GM19463 (cell line): Measurements from ENCODE around the gene CASP2.

Source experiments
- ATAC-seq: cut with Tn5 transposase; IDR thresholded peaks from one replicate; pipeline ENCODE4 v1.9.1; 2021; ENCODE audit warnings: mild to moderate bottlenecking, moderate library complexity; ENCODE audit not compliant: unreplicated experiment

CASP2 gene

DNA sequence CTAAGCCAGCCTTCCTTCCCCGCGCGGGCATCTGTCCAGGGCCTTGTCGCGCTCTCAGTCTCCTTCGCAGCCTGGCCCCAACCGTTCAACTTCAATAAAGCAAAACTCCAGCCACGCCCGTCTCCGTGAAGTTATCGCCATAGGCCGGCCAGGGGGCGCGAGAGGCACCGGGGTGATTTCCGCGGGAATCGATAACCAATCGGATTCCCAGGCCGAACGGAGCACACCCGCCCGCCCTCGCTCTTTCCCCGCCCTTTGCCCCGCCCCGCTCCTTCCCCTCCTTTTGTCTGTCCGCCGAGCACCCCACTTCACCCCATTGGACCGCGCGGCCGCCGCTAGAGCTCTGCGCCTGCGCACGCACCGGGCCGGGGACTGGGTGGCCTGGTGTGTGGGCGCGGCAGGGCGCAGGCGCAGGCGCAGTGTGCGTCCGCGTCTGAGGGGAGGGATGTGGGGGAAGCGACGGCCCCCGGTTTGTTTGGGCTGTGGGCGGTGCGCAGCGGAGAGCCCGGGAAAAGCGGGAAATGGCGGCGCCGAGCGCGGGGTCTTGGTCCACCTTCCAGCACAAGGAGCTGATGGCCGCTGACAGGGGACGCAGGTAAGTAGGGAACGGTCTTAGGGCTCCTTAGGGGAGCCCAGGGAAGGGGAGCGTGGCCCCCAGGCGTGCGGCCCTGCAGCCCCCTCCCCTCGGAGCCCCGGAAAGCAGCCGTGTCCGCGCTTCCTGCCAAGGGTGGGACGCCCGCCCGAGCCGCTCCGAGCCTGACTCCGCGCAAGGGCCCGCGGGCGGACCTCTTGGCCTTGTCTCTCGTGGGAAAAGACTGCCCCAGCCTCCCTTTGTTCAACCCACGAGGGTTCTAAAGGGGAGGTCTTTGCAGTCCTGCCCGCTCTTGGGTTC lies at the start of gene CASP2:
Gene CASP2 (plus strand): TSS at position 417 of the 892 bp plus-strand sequence. CDS start 105 bp downstream, at position 522.
- ATAC-seq: peak; percentile 88

- ATAC-seq: no peak
These were observed 48.3 kb upstream of the CASP2 start for GRCh38 chr7:143239813-143240212.

GRCh38 chr7:143240291-143241168 lies 47.6 kb upstream of the CASP2 start:
- peak; percentile 97 for ATAC-seq

DNA sequence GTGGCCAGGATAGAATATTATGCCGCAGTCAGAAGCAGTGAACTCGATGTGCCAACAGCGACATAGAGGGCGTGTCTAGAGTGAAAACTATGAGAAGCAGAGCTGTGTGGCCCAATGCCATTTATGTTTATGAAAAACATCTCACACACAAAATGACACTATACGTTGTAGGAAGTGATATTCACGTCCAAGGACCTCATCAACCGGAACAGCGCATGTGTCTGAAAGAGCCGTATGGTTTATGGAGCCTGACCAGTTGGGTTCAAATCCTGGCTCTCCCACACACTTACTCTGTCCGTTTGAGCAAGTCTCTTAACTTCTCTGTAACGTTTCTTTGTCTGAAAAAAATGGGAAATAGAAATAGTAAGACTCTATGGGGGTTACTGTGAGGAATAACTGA lies 45.8 kb upstream of the CASP2 start:
- no peak for ATAC-seq

- no peak for ATAC-seq
These were observed 45.0 kb upstream of the CASP2 start for GRCh38 chr7:143243111-143243510.

DNA sequence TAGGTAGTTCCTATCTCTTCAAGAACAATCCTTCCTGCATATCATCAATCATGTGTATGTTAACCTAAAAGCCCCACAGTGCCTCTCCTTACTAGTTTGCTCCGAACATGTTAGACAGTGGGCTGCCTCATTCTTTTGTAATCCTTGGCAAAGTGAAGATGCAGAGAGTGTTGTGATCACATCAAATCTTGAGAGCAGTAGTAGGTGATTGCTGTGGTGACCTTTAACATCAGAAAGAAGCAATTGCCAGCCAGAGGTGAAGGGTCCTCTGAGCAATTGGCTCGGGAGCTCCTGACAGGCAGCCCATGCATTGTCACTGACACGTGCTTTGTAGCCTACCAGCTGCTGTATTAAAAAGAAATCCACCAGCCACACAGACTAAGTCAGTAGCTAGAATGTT lies 44.5 kb upstream of the CASP2 start:
- ATAC-seq: no peak

GRCh38 chr7:143244321-143244720 lies 43.8 kb upstream of the CASP2 start:
- ATAC-seq: no peak

- no peak for ATAC-seq
These were observed 43.0 kb upstream of the CASP2 start for GRCh38 chr7:143245123-143245522.

DNA sequence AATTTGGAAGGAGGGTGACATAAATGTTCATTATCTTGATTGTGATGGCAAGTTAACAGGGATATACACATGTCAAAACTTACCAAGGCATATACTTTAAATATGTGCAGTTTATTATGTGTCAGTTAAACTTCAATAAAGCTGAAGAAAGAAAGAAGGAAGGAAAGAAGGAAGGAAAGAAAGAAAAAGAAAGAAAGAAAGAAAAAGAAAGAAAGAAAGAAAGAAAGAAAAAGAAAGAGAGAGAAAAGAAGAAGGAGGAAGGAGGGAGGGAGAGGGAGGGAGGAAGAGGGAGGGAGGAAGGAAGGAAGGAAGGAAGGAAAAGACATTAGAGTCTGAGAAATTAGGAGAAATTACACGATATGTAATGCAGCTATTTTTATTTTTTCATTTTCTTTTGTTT lies 40.8 kb upstream of the CASP2 start:
- ATAC-seq: no peak

DNA sequence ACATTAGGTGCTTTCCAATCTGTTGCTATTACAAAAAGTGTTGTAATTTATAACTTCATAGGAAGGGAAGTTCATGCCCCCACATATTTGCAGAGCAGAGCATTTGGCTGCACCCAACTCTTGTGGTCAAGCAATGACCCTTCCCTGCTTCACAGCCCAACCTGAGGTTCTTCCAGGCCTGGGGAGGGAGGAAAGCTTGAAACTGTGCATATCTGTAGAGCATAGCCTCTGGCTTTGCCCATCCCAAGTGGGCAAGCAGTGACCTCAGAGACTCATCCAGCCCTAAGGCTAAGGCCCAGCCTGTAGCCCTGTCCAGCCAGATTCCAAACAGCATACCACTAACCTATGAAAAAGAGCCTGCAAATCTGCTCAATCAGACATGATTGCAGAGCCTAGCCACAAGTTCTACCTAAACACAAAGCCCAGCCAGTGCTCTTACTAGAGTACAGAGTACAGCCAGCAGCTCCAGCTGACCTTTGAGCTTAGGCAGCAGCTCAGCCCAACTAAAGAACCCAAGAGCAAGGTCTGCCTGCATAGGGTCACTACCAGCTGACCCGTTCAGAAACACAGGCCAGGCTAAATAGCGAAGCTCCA lies 39.3 kb upstream of the CASP2 start:
- ATAC-seq: no peak

DNA sequence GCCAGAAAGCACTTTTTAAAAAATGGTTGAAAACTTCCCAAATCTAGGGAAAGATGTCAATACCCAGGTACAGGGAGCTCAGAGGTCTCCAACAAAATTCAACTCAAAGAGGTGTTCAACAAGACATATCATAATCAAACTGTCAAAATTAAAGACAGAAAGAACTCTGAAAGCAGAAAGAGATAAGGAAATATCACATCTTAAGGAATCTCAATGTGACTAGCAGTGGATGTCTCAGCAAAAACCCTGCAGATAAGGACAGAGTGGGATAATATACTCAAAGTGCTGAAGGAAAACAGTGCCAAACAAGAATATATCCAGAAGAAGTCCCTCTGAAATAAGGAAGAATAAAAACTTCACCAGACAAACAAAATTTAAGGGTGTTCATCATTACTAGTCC lies 38.0 kb upstream of the CASP2 start:
- no peak for ATAC-seq

DNA sequence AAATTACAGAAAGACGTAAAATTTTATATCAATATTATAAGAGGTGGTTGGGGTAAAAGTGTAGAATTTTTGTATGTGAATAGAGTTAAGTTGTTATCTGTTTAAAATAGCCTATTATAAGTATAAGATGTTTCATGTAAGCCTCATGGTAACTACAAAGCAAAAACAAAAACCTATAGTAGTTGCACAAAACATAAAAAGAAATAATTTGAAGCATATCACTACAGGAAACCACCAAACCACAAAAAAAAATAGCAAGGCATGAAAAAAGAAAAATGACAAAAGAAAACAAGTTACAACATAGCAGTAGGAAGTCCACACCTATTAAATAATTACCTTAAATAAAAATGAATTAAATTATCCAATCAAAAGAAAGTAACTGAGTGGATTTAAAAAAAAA lies 37.3 kb upstream of the CASP2 start:
- no peak for ATAC-seq

GRCh38 chr7:143252006-143252405 lies 36.1 kb upstream of the CASP2 start:
- no peak for ATAC-seq

GRCh38 chr7:143255564-143255963 lies 32.6 kb upstream of the CASP2 start:
- ATAC-seq: no peak

DNA sequence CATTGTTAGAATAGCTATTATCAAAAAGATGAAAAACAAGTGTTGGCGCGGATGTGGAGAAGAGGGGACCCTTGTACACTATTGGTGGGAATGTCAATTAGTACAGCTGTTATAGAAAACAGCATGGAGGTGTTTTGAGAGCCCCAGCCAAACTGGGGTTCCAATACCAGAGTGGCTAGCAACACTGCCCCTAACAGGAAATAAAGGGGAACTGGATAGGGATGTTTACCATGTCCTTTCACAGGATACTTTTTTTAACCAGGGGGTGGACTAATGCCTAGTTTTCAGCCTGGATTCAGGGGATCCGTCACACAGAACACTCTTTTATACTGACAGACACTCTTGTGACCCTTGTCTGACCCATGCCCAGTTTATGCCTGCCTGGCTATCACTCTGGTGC lies 31.8 kb upstream of the CASP2 start:
- ATAC-seq: no peak

- ATAC-seq: peak; percentile 67
These were observed 31.2 kb upstream of the CASP2 start for GRCh38 chr7:143256932-143257331.

DNA sequence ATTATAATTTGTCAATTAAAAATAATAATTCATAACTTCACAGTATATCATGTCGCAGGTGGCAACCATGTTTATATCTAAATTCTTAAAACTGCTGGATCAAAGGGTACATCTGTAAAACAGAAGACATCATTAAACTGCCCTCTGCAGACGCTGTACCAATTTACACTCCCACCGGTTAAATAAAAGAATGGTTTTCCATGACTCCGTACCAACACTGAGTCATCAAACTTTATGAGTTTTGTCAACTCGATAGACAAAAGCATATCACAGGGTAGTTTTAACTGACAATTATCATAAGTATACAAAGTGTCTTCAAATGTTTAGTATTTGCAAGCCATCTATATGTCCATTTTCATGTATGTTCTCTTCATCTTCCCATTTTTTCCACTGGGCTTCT lies 30.6 kb upstream of the CASP2 start:
- no peak for ATAC-seq

GRCh38 chr7:143258831-143259230 lies 29.3 kb upstream of the CASP2 start:
- no peak for ATAC-seq

DNA sequence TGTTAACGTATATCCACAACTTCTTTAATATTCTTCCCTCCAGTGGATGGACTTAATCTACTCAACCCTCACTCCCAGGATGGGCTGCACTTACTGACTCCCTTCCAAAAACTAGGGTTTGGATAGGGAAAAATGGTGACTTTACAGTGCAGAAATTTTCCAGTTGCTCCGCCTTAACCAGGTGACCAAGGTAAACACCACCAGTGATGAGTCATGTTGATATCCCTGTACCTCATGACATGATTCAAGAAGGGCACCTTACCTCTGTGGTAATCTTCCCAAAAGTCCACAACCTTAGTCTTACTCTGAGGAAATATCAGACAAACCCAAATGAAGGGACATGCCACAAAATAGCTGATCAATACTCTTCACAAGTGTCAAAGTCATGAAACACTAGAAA lies 28.4 kb upstream of the CASP2 start:
- no peak for ATAC-seq

DNA sequence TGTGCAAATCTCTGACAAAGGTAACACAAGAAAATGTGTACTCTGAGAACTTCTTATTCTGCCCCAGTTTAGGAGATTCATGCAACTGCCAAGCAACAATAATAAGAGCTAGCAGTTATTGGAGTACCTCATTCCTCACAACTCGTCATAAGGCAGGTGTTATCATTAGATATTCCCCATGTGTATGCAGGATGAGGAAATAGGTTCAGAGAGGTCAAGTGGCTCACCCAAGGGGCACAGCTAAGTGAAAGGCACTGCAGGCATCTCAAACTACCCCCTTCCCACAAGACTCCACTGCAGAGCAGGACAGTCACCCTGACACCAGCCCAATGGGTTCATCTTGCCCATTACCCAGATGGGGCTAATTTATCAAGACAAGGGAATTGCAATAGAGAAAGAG lies 26.2 kb upstream of the CASP2 start:
- no peak for ATAC-seq
